Measurements from ENCODE around the gene CEP126. TPM values are rescaled to one million over a fixed set of nuclear protein-coding genes. Genes with fewer than 3 reads are reported as not detected.

The CEP126 gene
- 1 to 10 TPM in 1 of 2 donors, under 1 TPM in 1; 0.67 to 1.0 TPM for total RNA-seq

GRCh38 chr11:101914738-101915426, at the start of gene CEP126:
Gene CEP126 (plus strand): TSS chr11:101915010. CDS start chr11:101915285, 275 bp downstream.

GRCh38 chr11:101916422-101916821, 1.6 kb downstream of the CEP126 start, which contains the start of gene ANGPTL5:
Gene ANGPTL5 (minus strand): TSS chr11:101916522. CDS start chr11:101907909, 8,613 bp downstream.

DNA sequence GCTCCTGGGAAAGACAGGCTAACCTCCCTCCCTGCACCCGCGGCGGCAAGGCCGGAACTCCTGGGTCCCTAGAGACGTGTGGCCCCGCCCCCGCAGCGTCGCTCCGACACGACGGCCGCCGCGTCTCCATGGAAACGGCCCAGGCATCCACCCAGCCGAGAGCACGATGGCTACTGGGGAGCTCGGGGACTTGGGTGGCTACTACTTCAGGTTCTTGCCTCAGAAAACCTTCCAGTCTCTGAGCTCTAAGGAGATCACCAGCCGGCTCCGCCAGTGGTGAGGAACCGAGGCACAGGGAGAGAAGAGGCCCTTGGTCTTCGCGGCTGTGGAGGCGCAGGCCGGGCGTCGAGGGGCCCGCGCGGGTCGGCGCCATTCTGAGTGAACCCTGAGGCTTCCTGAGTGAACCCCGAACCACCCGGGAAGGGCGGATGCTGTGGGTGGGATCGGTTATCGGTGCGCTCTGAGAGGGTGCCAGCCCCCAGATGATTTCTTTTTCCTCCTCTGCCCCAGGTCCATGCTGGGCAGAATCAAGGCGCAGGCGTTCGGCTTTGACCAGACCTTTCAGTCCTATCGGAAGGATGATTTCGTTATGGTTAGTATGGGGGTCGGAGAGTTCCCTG, 132.6 kb downstream of the CEP126 start, which contains the start of gene CFAP300:
Gene CFAP300, plus strand, starts transcription at position 133 of the 620 bp plus-strand sequence. Its CDS starts 34 bp downstream, at position 167.

Other genes with a start within 250 kb of the CEP126 start
- gene ANGPTL5, start 1.5 kb downstream of the CEP126 start, total RNA-seq = not detected
- 1 to 10 TPM in 1 of 2 donors, under 1 TPM in 1; 0.67 to 1.0 TPM for gene CFAP300, start 132.4 kb downstream of the CEP126 start, total RNA-seq
- 10 to 100 TPM; 83.9 to 93.3 TPM for gene YAP1, start 195.4 kb downstream of the CEP126 start, total RNA-seq